CD14-positive monocyte (primary cell): Measurements from ENCODE around the gene ABLIM3. TPM values are rescaled to one million over a fixed set of nuclear protein-coding genes. Genes with fewer than 3 reads are reported as not detected.

ENCODE experiments used
- DNase-seq, 3 donors: peaks; one replicate each; pipeline ENCODE4 v3.0.0-alpha.2; 2011 to 2022
- H2AFZ ChIP-seq: 2 replicates; pipeline ENCODE4 v1.6.0; 2012; ENCODE audit warnings: mild to moderate bottlenecking, low read depth, low read length, inconsistent platforms; ENCODE audit not compliant: insufficient read depth, poor library complexity, severe bottlenecking
- H3K27ac ChIP-seq, 2 donors: 1 replicate in 1 of 2; 2 replicates in 1 of 2; pipeline ENCODE4 v1.5.1; 2012 to 2013; ENCODE audit warnings: low read length in 2 of 2, control low read depth in 1 of 2, inconsistent platforms in 1 of 2, low read depth in 1 of 2, mild to moderate bottlenecking in 1 of 2
- H3K27me3 ChIP-seq, 2 donors: one replicate each; pipeline versions ENCODE4 v1.6.0 to v1.6.1; 2011 to 2013; ENCODE audit warnings: low read length in 2 of 2; ENCODE audit not compliant: control insufficient read depth in 2 of 2, insufficient read depth in 2 of 2
- H3K36me3 ChIP-seq, 2 donors: replicated peaks in 1 of 2; 1 replicate in 1 of 2; 2 replicates in 1 of 2; pipeline versions ENCODE4 v1.5.1 to v1.6.1; 2012 to 2013; ENCODE audit warnings: low read length in 2 of 2, control low read depth in 1 of 2, inconsistent platforms in 1 of 2, mild to moderate bottlenecking in 1 of 2; ENCODE audit not compliant: insufficient read depth in 2 of 2, control insufficient read depth in 1 of 2
- H3K4me1 ChIP-seq, 2 donors: 1 replicate in 1 of 2; 2 replicates in 1 of 2; pipeline versions ENCODE4 v1.5.1 to v1.6.1; 2012 to 2013; ENCODE audit warnings: low read length in 2 of 2, control low read depth in 1 of 2, inconsistent platforms in 1 of 2, mild to moderate bottlenecking in 1 of 2, moderate library complexity in 1 of 2; ENCODE audit not compliant: insufficient read depth in 2 of 2, control insufficient read depth in 1 of 2
- H3K4me2 ChIP-seq: replicated peaks from 2 replicates; pipeline ENCODE3; 2012; ENCODE audit warnings: low read length, moderate library complexity, mild to moderate bottlenecking; ENCODE audit not compliant: poor library complexity, severe bottlenecking; ENCODE audit errors: extremely low read depth
- H3K4me3 ChIP-seq, 3 experiments: fragments of 200-600 bp in 1 of 3; sonication (generic) in 1 of 3; replicated peaks in 1 of 3; 1 replicate in 2 of 3; 2 replicates in 1 of 3; pipeline ENCODE4 v1.5.1; 2011 to 2013; ENCODE audit warnings: low read length in 3 of 3, mild to moderate bottlenecking in 3 of 3, control low read depth in 2 of 3, low read depth in 2 of 3, inconsistent platforms in 1 of 3, moderate library complexity in 1 of 3
- H3K79me2 ChIP-seq: 2 replicates; pipeline ENCODE4 v1.6.0; 2012; ENCODE audit warnings: mild to moderate bottlenecking, control low read depth, inconsistent platforms, low read length, moderate library complexity; ENCODE audit not compliant: insufficient read depth
- H3K9ac ChIP-seq: 2 replicates; pipeline ENCODE4 v1.6.0; 2017; ENCODE audit warnings: low read length, mild to moderate bottlenecking; ENCODE audit not compliant: insufficient read depth, poor library complexity, severe bottlenecking
- H3K9me3 ChIP-seq, 2 donors: replicated peaks in 1 of 2; 1 replicate in 1 of 2; 2 replicates in 1 of 2; pipeline versions ENCODE4 v1.5.1 to v1.6.1; 2012 to 2013; ENCODE audit warnings: low read length in 2 of 2, control low read depth in 1 of 2; ENCODE audit not compliant: control insufficient read depth in 1 of 2, insufficient read depth in 1 of 2
- H4K20me1 ChIP-seq: 2 replicates; pipeline ENCODE4 v1.6.0; 2012; ENCODE audit warnings: mild to moderate bottlenecking, low read length, control low read depth, moderate library complexity; ENCODE audit not compliant: insufficient read depth
- H3K27ac Mint-ChIP-seq, 7 donors: one replicate each; pipeline ENCODE4 v1.8.0; 2020; ENCODE audit warnings: mild to moderate bottlenecking in 7 of 7, mixed read lengths in 7 of 7, moderate library complexity in 6 of 7, inconsistent platforms in 2 of 7
- H3K27me3 Mint-ChIP-seq, 3 donors: one replicate each; pipeline ENCODE4 v1.8.0; 2021 to 2022; ENCODE audit warnings: low read depth in 3 of 3, mild to moderate bottlenecking in 3 of 3, mixed read lengths in 3 of 3, moderate library complexity in 3 of 3, inconsistent platforms in 1 of 3
- H3K36me3 Mint-ChIP-seq, 2 donors: one replicate each; pipeline ENCODE4 v1.8.0; 2020; ENCODE audit warnings: mixed read lengths in 2 of 2, inconsistent platforms in 1 of 2, mild to moderate bottlenecking in 1 of 2
- H3K4me1 Mint-ChIP-seq: one replicate; pipeline ENCODE4 v1.8.0; 2020; ENCODE audit warnings: mild to moderate bottlenecking, mixed read lengths
- H3K4me3 Mint-ChIP-seq, 2 donors: one replicate each; pipeline ENCODE4 v1.8.0; 2020; ENCODE audit warnings: mild to moderate bottlenecking in 2 of 2, mixed read lengths in 2 of 2, moderate library complexity in 1 of 2
- H3K9me3 Mint-ChIP-seq, 7 donors: one replicate each; pipeline ENCODE4 v1.8.0; 2020 to 2022; ENCODE audit warnings: mixed read lengths in 7 of 7, mild to moderate bottlenecking in 6 of 7, moderate library complexity in 6 of 7, inconsistent platforms in 2 of 7
- CTCF ChIP-seq: fragments of 200-600 bp; IDR thresholded peaks from one replicate; pipeline ENCODE4 v1.8.0; 2022; ENCODE audit warnings: antibody characterized with exemption, mild to moderate bottlenecking
- WGBS: methylation state at CpG from one replicate; pipeline ENCODE4 v1.1.5; 2013; ENCODE audit warnings: missing lambda C conversion rate; ENCODE audit not compliant: insufficient coverage; 5-methylcytosine and 5-hydroxymethylcytosine counted together
- intact Hi-C, 2 donors: fragments of 100-400 bp; cut with micrococcal nuclease; formaldehyde crosslinking; loops; one replicate each; pipeline versions ENCODE4 v1.15.0 to v1.15.1; 2023
- polyA plus RNA-seq, 3 donors: library from polyadenylated mRNA; depleted of rRNA in 1 of 3; unstranded in 2 of 3; stranded (reverse) in 1 of 3; fragments of 300-500 nt in 2 of 3; fragments of >200 nt in 1 of 3; fragmentation: Illumina TruSeq in 2 of 3; gene quantifications; 1 replicate in 2 of 3; 2 replicates in 1 of 3; pipeline ENCODE4 v1.2.3, GENCODE V29; 2012 to 2021

The ABLIM3 gene
- polyA plus RNA-seq, 3 donors = 0.22 to 0.74 TPM; not detected in 1

- Histone ChIP-seq H3K36me3 (no peaks in the 10 kb centered on the region), H3K4me2 (no peak overlapping the region), H3K27ac (no peak overlapping the region), H3K79me2 (no peaks in the 10 kb centered on the region), H4K20me1 (no peaks in the 10 kb centered on the region), H3K4me3 (no peak overlapping the region), H3K4me1 (no peaks in the 10 kb centered on the region), H3K9ac (no peak overlapping the region), H3K9me3 (no peaks in the 10 kb centered on the region), H2AFZ (no peak overlapping the region), H3K27me3 (no peaks in the 10 kb centered on the region)
- no peak for DNase-seq
- no peak for TF ChIP-seq CTCF
- intact Hi-C loops = no loop called here
- no CpG with 5 or more reads among the region's 2 CpGs for WGBS
- no peak overlapping the region for H3K4me3 Mint-ChIP-seq
- H3K9me3 Mint-ChIP-seq = no peaks in the 10 kb centered on the region
- H3K36me3 Mint-ChIP-seq = no peaks in the 10 kb centered on the region
- no peak overlapping the region for H3K27ac Mint-ChIP-seq
- no peaks in the 10 kb centered on the region for H3K4me1 Mint-ChIP-seq
- peaks cover 1 to 3% (median 2%) of the 10 kb centered on the region in 3 donors for H3K27me3 Mint-ChIP-seq
Measured at GRCh38 chr5:149207831-149208230, 66.5 kb downstream of the ABLIM3 start.

- H3K9ac ChIP-seq = no peak overlapping the region
Measured at GRCh38 chr5:149210225-149210624, 68.9 kb downstream of the ABLIM3 start.

More at GRCh38 chr5:149210225-149210624, 68.9 kb downstream of the ABLIM3 start:
- no peaks in the 10 kb centered on the region for H3K36me3 ChIP-seq
- no peaks in the 10 kb centered on the region for H3K4me1 Mint-ChIP-seq
- H4K20me1 ChIP-seq = no peaks in the 10 kb centered on the region
- H3K36me3 Mint-ChIP-seq = no peaks in the 10 kb centered on the region
- no peak for DNase-seq
- peaks cover 1 to 3% (median 2%) of the 10 kb centered on the region in 3 donors for H3K27me3 Mint-ChIP-seq
- WGBS = no CpG with 5 or more reads among the region's 4 CpGs
- no peak for TF ChIP-seq CTCF
- no peaks in the 10 kb centered on the region for H3K79me2 ChIP-seq
- intact Hi-C loops = no loop called here
- no peaks in the 10 kb centered on the region for H3K4me1 ChIP-seq
- H3K4me3 ChIP-seq = no peak overlapping the region
- no peaks in the 10 kb centered on the region for H3K9me3 ChIP-seq
- H3K9me3 Mint-ChIP-seq = no peaks in the 10 kb centered on the region
- no peak overlapping the region for H3K27ac Mint-ChIP-seq
- no peak overlapping the region for H3K27ac ChIP-seq
- no peak overlapping the region for H2AFZ ChIP-seq
- no peaks in the 10 kb centered on the region for H3K27me3 ChIP-seq
- no peak overlapping the region for H3K4me3 Mint-ChIP-seq
- H3K4me2 ChIP-seq = no peak overlapping the region
